Subcutaneous abdominal adipose tissue (tissue), 5 donors: ENCODE data around the gene LNPEP.

Source experiments
- H3K27ac ChIP-seq: one replicate; pipeline ENCODE4 v1.7.0; 2013; ENCODE audit warnings: low read depth, mild to moderate bottlenecking, inconsistent platforms, low read length, moderate library complexity
- H3K27me3 ChIP-seq, 5 donors: one replicate each; pipeline ENCODE4 v1.7.0; 2013; ENCODE audit warnings: low read length in 5 of 5, inconsistent platforms in 1 of 5; ENCODE audit not compliant: control insufficient read depth in 5 of 5, insufficient read depth in 4 of 5
- H3K36me3 ChIP-seq, 5 donors: one replicate each; pipeline ENCODE4 v1.7.0; 2013; ENCODE audit warnings: low read length in 5 of 5; ENCODE audit not compliant: control insufficient read depth in 5 of 5, insufficient read depth in 5 of 5
- H3K4me1 ChIP-seq, 5 donors: one replicate each; pipeline ENCODE4 v1.7.0; 2013; ENCODE audit warnings: low read length in 5 of 5, mild to moderate bottlenecking in 3 of 5, moderate library complexity in 1 of 5; ENCODE audit not compliant: control insufficient read depth in 5 of 5, insufficient read depth in 5 of 5
- H3K4me3 ChIP-seq, 5 donors: one replicate each; pipeline ENCODE4 v1.7.0; 2013; ENCODE audit warnings: low read length in 5 of 5, low read depth in 1 of 5
- H3K9ac ChIP-seq, 5 donors: one replicate each; pipeline ENCODE4 v1.7.0; 2013; ENCODE audit warnings: low read length in 5 of 5, mild to moderate bottlenecking in 4 of 5, moderate library complexity in 3 of 5
- H3K9me3 ChIP-seq, 5 donors: one replicate each; pipeline ENCODE4 v1.7.0; 2013; ENCODE audit warnings: low read length in 5 of 5; ENCODE audit not compliant: control insufficient read depth in 5 of 5
- donor health status: healthy.
- donor health status: healthy.
- donor health status: healthy.
- donor health status: healthy.
- donor health status: healthy.

Gene LNPEP

GRCh38 chr5:97009212-97009898, 73.5 kb downstream of the LNPEP start:
- Histone ChIP-seq H3K4me3 (no peak overlapping the region), H3K9ac (no peak overlapping the region), H3K27ac (no peak overlapping the region), H3K9me3 (no peaks in the 10 kb centered on the region), H3K36me3 (peaks cover 33 to 52% (median 36%) of the 10 kb centered on the region in 5 donors), H3K4me1 (peaks cover 0 to 15% (median 6%) of the 10 kb centered on the region in 5 donors), H3K27me3 (no peaks in the 10 kb centered on the region)

GRCh38 chr5:97009921-97010320, 74.0 kb downstream of the LNPEP start:
- Histone ChIP-seq H3K27me3 (no peaks in the 10 kb centered on the region), H3K27ac (no peak overlapping the region), H3K9me3 (no peaks in the 10 kb centered on the region), H3K4me1 (peaks cover 0 to 15% (median 6%) of the 10 kb centered on the region in 5 donors), H3K4me3 (no peak overlapping the region), H3K36me3 (peaks cover 29 to 51% (median 36%) of the 10 kb centered on the region in 5 donors), H3K9ac (no peak overlapping the region)

GRCh38 chr5:97010606-97011005, 74.7 kb downstream of the LNPEP start:
- Histone ChIP-seq H3K9me3 (no peaks in the 10 kb centered on the region), H3K4me1 (peaks cover 0 to 15% (median 6%) of the 10 kb centered on the region in 5 donors), H3K36me3 (peaks cover 29 to 53% (median 38%) of the 10 kb centered on the region in 5 donors), H3K27me3 (no peaks in the 10 kb centered on the region), H3K27ac (no peak overlapping the region), H3K9ac (no peak overlapping the region), H3K4me3 (no peak overlapping the region)

GRCh38 chr5:97011567-97011966, 75.7 kb downstream of the LNPEP start:
- no peaks in the 10 kb centered on the region for H3K27me3 ChIP-seq
- H3K27ac ChIP-seq: no peak overlapping the region
- H3K4me3 ChIP-seq: no peak overlapping the region
- H3K9me3 ChIP-seq: no peaks in the 10 kb centered on the region
- H3K4me1 ChIP-seq: peaks cover 0 to 15% (median 6%) of the 10 kb centered on the region in 5 donors
- H3K9ac ChIP-seq: peak overlapping the region in 1 of 5 donors; percentile 30
- peaks cover 30 to 53% (median 41%) of the 10 kb centered on the region in 5 donors for H3K36me3 ChIP-seq

- H3K9me3 ChIP-seq: no peaks in the 10 kb centered on the region
- H3K27me3 ChIP-seq: no peaks in the 10 kb centered on the region
- no peak overlapping the region for H3K9ac ChIP-seq
- H3K4me1 ChIP-seq: no peaks in the 10 kb centered on the region
- peaks cover 49 to 74% (median 66%) of the 10 kb centered on the region in 5 donors for H3K36me3 ChIP-seq
- H3K27ac ChIP-seq: no peak overlapping the region
- no peak overlapping the region for H3K4me3 ChIP-seq
Observed at GRCh38 chr5:97019435-97020117, 83.7 kb downstream of the LNPEP start.

- H3K36me3 ChIP-seq: peaks cover 48 to 71% (median 70%) of the 10 kb centered on the region in 5 donors
- H3K4me3 ChIP-seq: no peak overlapping the region
Observed at GRCh38 chr5:97021416-97021815, 85.5 kb downstream of the LNPEP start.

GRCh38 chr5:97022898-97023297, 87.0 kb downstream of the LNPEP start:
- no peak overlapping the region for H3K9ac ChIP-seq
- no peaks in the 10 kb centered on the region for H3K4me1 ChIP-seq
- no peaks in the 10 kb centered on the region for H3K9me3 ChIP-seq
- H3K27ac ChIP-seq: no peak overlapping the region
- H3K27me3 ChIP-seq: no peaks in the 10 kb centered on the region
- H3K36me3 ChIP-seq: peaks cover 53 to 80% (median 74%) of the 10 kb centered on the region in 5 donors
- H3K4me3 ChIP-seq: no peak overlapping the region

More at GRCh38 chr5:97021416-97021815, 85.5 kb downstream of the LNPEP start:
- Histone ChIP-seq H3K27ac (no peak overlapping the region), H3K4me1 (no peaks in the 10 kb centered on the region), H3K9ac (no peak overlapping the region), H3K9me3 (no peaks in the 10 kb centered on the region), H3K27me3 (no peaks in the 10 kb centered on the region)

GRCh38 chr5:97026721-97027120, 90.8 kb downstream of the LNPEP start:
- no peak overlapping the region for H3K4me3 ChIP-seq
- no peaks in the 10 kb centered on the region for H3K27me3 ChIP-seq
- no peaks in the 10 kb centered on the region for H3K4me1 ChIP-seq
- H3K36me3 ChIP-seq: peaks cover 47 to 80% (median 73%) of the 10 kb centered on the region in 5 donors
- no peak overlapping the region for H3K27ac ChIP-seq
- H3K9ac ChIP-seq: no peak overlapping the region
- H3K9me3 ChIP-seq: no peaks in the 10 kb centered on the region

- Histone ChIP-seq H3K9me3 (no peaks in the 10 kb centered on the region), H3K4me1 (no peaks in the 10 kb centered on the region), H3K9ac (no peak overlapping the region), H3K4me3 (no peak overlapping the region), H3K27ac (no peak overlapping the region), H3K36me3 (peaks cover 18 to 39% (median 25%) of the 10 kb centered on the region in 5 donors), H3K27me3 (no peaks in the 10 kb centered on the region)
Observed at GRCh38 chr5:97037819-97038218, 101.9 kb downstream of the LNPEP start.

- Histone ChIP-seq H3K4me3 (no peak overlapping the region), H3K27ac (no peak overlapping the region), H3K36me3 (peaks cover 4 to 14% (median 12%) of the 10 kb centered on the region in 5 donors), H3K27me3 (no peaks in the 10 kb centered on the region), H3K9me3 (no peaks in the 10 kb centered on the region), H3K9ac (no peak overlapping the region), H3K4me1 (peaks cover 0 to 8% (median 0%) of the 10 kb centered on the region in 5 donors)
Observed at GRCh38 chr5:97041239-97041638, 105.4 kb downstream of the LNPEP start.
